Gastroesophageal sphincter (tissue), 4 donors: ENCODE measurements around the gene LDB2. TPM values are rescaled to one million over a fixed set of nuclear protein-coding genes. Genes with fewer than 3 reads are reported as not detected.
A peak's percentile ranks its signal among the peaks of the same experiment; 100 is the strongest.

Experiments used
- ATAC-seq: fragments of 150-250 bp; one replicate; pipeline ENCODE4 v1.9.1; 2016; ENCODE audit warnings: mild to moderate bottlenecking, moderate library complexity
- H3K27ac ChIP-seq, 4 donors: fragments of 200-600 bp; sonication (generic) in 3 of 4; 1 replicate in 3 of 4; 2 replicates in 1 of 4; pipeline ENCODE4 v1.5.1; 2016 to 2019
- H3K27me3 ChIP-seq: fragments of 200-600 bp; sonication (generic); one replicate; pipeline ENCODE4 v1.5.1; 2019
- H3K36me3 ChIP-seq, 2 donors: fragments of 200-600 bp; sonication (generic); one replicate each; pipeline ENCODE4 v1.5.1; 2019; ENCODE audit warnings: control low read depth in 1 of 2
- H3K4me1 ChIP-seq, 3 donors: fragments of 200-600 bp; sonication (generic); 1 replicate in 2 of 3; 2 replicates in 1 of 3; pipeline ENCODE4 v1.5.1; 2016 to 2019; ENCODE audit warnings: control low read depth in 2 of 3
- H3K4me3 ChIP-seq, 2 donors: fragments of 200-600 bp; sonication (generic); one replicate each; pipeline ENCODE4 v1.5.1; 2019; ENCODE audit warnings: mild to moderate bottlenecking in 1 of 2, moderate library complexity in 1 of 2
- H3K9me3 ChIP-seq, 3 donors: fragments of 200-600 bp; sonication (generic); one replicate each; pipeline ENCODE4 v1.5.1; 2017 to 2019; ENCODE audit warnings: control low read depth in 2 of 3
- EP300 ChIP-seq: sonication (generic); formaldehyde crosslinking; IDR thresholded peaks from one replicate; pipeline ENCODE4 v1.6.1; 2017; ENCODE audit warnings: antibody characterized with exemption, mild to moderate bottlenecking
- POLR2A ChIP-seq, 2 donors: fragments of 450-650 bp; IDR thresholded peaks; one replicate each; pipeline ENCODE4 v1.6.1; 2017; ENCODE audit warnings: antibody characterized with exemption in 2 of 2, mild to moderate bottlenecking in 2 of 2, moderate library complexity in 1 of 2
- POLR2AphosphoS5 ChIP-seq: sonication (generic); formaldehyde crosslinking; IDR thresholded peaks from one replicate; pipeline ENCODE4 v1.6.1; 2017; ENCODE audit warnings: antibody characterized with exemption
- WGBS, 2 donors: methylation state at CpG; one replicate each; pipeline ENCODE4 v1.1.5; 2018; ENCODE audit warnings: low coverage in 1 of 2; 5-methylcytosine and 5-hydroxymethylcytosine counted together
- total RNA-seq, 4 donors: library from RNA; depleted of rRNA; stranded (reverse); fragments of >200 nt; gene quantifications; one replicate each; pipeline ENCODE4 v1.1.0, GENCODE V29; 2016
- TF ChIP-seq, protein P1 (sequence below), 4 experiments: fragments of 200-600 bp in 2 of 4; fragments of 450-650 bp in 2 of 4; sonication (generic) in 1 of 4; IDR thresholded peaks; one replicate each; pipeline ENCODE4 v1.5.1; 2017 to 2019; ENCODE audit warnings: antibody characterized with exemption in 4 of 4, mild to moderate bottlenecking in 2 of 4, moderate library complexity in 2 of 4

Gene LDB2
- total RNA-seq, 4 donors from 2014 or later, result 23.6 to 29.6 (median 28.3) TPM

DNA sequence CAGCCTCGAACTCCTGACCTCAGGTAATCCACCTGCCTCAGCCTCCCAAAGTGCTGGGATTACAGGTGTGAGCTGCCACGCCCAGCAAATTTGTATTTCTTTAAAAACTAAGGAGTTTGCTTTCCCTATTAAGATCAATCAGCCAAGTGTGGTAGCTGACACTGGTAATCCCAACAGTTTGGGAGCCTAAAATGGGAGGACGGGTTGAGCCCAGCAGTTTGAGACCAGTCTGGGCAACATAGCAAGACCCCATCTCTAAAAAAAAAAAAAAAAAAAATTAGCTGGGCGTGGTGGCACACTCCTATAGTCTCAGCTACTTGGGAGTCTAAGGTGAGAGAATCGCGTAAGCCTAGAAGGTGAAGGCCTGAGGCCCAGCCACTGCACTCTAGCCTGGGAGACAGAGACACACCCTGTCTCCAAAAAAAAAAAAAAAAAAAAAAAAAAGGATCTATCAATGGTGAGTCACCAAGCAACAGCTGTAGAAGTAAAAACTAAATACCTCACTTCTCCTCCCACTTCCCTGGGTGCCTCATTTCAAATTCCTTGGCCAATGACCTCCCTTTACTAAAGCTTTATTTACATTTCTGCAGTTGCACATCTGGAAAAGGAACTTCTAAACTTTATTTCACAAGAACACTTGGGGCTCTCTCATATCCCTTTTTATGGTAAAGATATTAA is 54.5 kb downstream of the LDB2 start:
- no peak for ATAC-seq
- Histone ChIP-seq H3K36me3 (no peaks in the 10 kb centered on the region), H3K4me1 (peaks cover 0 to 15% (median 7%) of the 10 kb centered on the region in 3 donors), H3K4me3 (no peak overlapping the region), H3K27me3 (no peaks in the 10 kb centered on the region), H3K9me3 (no peaks in the 10 kb centered on the region), H3K27ac (no peak overlapping the region)
- WGBS, 2 donors, result 94% methylated on average over 4 of the region's 6 CpGs; no CpG with 5 or more reads in 1 of the 2 donors
- TF ChIP-seq POLR2A (IDR thresholded peaks at IDR 0.05), result no peak
- peak; percentile 48 for TF ChIP-seq POLR2AphosphoS5

DNA sequence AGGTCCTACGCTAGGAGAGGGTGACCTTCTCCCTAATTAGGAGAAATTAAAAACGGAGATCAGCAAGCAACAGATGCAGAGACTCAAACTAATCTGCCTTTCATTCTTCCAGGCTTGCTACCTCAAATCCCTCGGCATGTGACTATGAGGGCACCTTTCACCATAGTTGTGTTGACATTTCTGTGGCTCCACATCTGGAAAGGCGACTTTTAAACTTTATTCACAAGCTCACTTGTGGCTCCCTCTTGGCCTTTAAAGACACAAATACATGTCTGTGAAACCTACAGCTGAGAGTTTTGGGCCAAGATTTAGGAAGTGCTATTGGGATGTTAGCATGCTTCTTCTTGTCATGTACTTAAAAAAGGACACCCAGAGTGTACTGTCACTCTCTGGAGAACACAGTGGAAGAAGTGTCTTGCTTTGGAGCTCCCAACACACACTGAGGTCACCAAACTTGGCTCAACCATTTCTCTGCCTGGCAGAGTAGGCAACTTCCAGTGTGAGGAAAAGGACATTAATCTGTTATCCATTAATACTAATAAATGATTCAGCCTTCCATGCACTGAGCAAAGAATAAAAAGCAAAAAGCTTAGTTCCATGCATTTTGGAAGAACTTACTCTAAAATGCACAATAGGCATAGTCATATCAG is 60.1 kb downstream of the LDB2 start:
- Histone ChIP-seq H3K4me3 (no peak overlapping the region), H3K36me3 (no peaks in the 10 kb centered on the region), H3K9me3 (no peaks in the 10 kb centered on the region), H3K4me1 (peaks cover 0 to 7% (median 0%) of the 10 kb centered on the region in 3 donors), H3K27ac (no peak overlapping the region), H3K27me3 (no peaks in the 10 kb centered on the region)
- no peak for ATAC-seq
- 41 to 50% methylated on average over 1 to 4 of the region's 4 CpGs for WGBS, 2 donors
- no peak for TF ChIP-seq POLR2AphosphoS5

DNA sequence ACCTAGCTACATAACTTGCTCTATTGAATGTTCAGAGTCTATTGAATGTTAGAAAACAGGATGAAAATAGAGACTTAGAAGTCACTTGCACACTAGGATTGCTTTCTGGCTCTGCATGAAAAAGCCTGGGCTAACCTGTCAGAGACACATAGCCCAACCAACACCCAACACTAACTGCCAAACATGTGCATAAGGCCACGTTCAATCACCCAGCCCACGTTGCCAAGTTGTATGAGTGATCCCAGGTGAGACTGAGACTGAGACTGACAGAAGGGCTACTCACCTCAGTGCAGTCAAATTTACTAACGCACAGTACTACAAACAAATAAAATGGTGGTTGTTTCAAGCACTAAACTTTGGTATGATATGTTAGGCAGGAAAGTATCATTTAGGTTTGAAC is 61.0 kb downstream of the LDB2 start:
- TF ChIP-seq, protein P1, sequence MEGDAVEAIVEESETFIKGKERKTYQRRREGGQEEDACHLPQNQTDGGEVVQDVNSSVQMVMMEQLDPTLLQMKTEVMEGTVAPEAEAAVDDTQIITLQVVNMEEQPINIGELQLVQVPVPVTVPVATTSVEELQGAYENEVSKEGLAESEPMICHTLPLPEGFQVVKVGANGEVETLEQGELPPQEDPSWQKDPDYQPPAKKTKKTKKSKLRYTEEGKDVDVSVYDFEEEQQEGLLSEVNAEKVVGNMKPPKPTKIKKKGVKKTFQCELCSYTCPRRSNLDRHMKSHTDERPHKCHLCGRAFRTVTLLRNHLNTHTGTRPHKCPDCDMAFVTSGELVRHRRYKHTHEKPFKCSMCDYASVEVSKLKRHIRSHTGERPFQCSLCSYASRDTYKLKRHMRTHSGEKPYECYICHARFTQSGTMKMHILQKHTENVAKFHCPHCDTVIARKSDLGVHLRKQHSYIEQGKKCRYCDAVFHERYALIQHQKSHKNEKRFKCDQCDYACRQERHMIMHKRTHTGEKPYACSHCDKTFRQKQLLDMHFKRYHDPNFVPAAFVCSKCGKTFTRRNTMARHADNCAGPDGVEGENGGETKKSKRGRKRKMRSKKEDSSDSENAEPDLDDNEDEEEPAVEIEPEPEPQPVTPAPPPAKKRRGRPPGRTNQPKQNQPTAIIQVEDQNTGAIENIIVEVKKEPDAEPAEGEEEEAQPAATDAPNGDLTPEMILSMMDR (IDR thresholded peaks at IDR 0.05), result no peak
- TF ChIP-seq POLR2AphosphoS5, result no peak
- TF ChIP-seq POLR2A (IDR thresholded peaks at IDR 0.05), result no peak
- TF ChIP-seq EP300, result no peak
- Histone ChIP-seq H3K4me3 (no peak overlapping the region), H3K27ac (no peak overlapping the region), H3K9me3 (no peaks in the 10 kb centered on the region), H3K36me3 (no peaks in the 10 kb centered on the region), H3K4me1 (peaks cover 0 to 7% (median 0%) of the 10 kb centered on the region in 3 donors), H3K27me3 (no peaks in the 10 kb centered on the region)
- 60 to 84% methylated on average over 2 to 3 of the region's 3 CpGs for WGBS, 2 donors
- no peak for ATAC-seq

GRCh38 chr4:16836324-16836723 is 62.1 kb downstream of the LDB2 start:
- H3K4me3 ChIP-seq, result no peak overlapping the region
- H3K36me3 ChIP-seq, result no peaks in the 10 kb centered on the region
- TF ChIP-seq POLR2A (IDR thresholded peaks at IDR 0.05), result no peak
- TF ChIP-seq POLR2AphosphoS5, result no peak
- TF ChIP-seq EP300, result no peak
- TF ChIP-seq, protein P1 (IDR thresholded peaks at IDR 0.05), result no peak
- H3K4me1 ChIP-seq, result peaks cover 0 to 7% (median 0%) of the 10 kb centered on the region in 3 donors
- 94 to 100% methylated on average over 2 of the region's 2 CpGs for WGBS, 2 donors
- no peaks in the 10 kb centered on the region for H3K9me3 ChIP-seq
- H3K27ac ChIP-seq, result no peak overlapping the region
- ATAC-seq, result no peak
- H3K27me3 ChIP-seq, result no peaks in the 10 kb centered on the region

DNA sequence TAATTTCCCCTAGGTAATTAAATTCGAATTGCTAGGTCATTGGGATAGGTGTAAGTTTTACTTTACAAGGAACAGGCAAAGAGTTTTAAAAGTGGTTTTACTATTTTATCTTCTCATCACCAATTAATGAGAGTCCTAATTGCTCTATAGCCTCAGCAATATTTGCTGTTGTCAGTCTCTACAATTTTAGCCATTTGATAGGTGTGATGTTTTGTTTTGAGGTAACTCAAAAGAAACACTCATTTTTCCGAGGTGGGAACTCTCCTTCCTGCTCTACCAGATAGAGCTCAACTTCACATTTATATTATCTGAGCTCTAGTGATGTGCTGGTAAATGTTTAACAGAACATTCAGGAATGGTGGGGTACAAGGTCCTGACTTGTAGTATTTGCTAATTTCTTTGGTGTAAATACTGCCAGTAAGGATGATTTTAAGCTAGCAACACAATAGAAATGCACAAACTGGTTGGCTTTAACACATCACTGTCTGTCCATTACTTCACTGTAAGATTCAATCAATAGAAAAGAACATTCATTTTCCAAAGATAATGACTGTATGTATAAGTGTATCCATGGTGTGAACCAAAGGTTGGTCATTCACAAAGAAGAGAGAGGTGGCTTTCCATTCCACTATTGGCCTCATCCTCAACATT is 62.7 kb downstream of the LDB2 start:
- H3K27me3 ChIP-seq, result no peaks in the 10 kb centered on the region
- ATAC-seq, result no peak
- 88 to 100% methylated on average over 2 of the region's 2 CpGs for WGBS, 2 donors

More for the DNA sequence above, 62.7 kb downstream of the LDB2 start:
- no peaks in the 10 kb centered on the region for H3K36me3 ChIP-seq
- H3K4me3 ChIP-seq, result no peak overlapping the region
- no peak overlapping the region for H3K27ac ChIP-seq
- no peaks in the 10 kb centered on the region for H3K9me3 ChIP-seq
- H3K4me1 ChIP-seq, result peaks cover 0 to 7% (median 0%) of the 10 kb centered on the region in 3 donors
- TF ChIP-seq EP300, result no peak
- TF ChIP-seq POLR2AphosphoS5, result no peak
- no peak for TF ChIP-seq POLR2A (IDR thresholded peaks at IDR 0.05)
- TF ChIP-seq, protein P1 (IDR thresholded peaks at IDR 0.05), result no peak
